H9 (cell line): ENCODE data around the gene RAB11FIP5. TPM values are rescaled to one million over a fixed set of nuclear protein-coding genes. Genes with fewer than 3 reads are reported as not detected.

Experiments
- DNase-seq: peaks from one replicate; pipeline ENCODE4 v3.0.0-alpha.2; 2017
- H2AFZ ChIP-seq: one replicate; pipeline ENCODE4 v1.6.1; 2013; ENCODE audit warnings: mild to moderate bottlenecking, low read length, control low read depth, moderate library complexity
- H2AK5ac ChIP-seq: 2 replicates; pipeline ENCODE4 v1.6.1; 2013; ENCODE audit warnings: low read length, control low read depth, mixed read lengths; ENCODE audit not compliant: insufficient read length
- H2BK120ac ChIP-seq: one replicate; pipeline ENCODE4 v1.6.1; 2013; ENCODE audit warnings: low read depth, mild to moderate bottlenecking, low read length, control low read depth, inconsistent platforms; ENCODE audit not compliant: poor library complexity, severe bottlenecking
- H2BK12ac ChIP-seq: 2 replicates; pipeline ENCODE4 v1.6.1; 2013; ENCODE audit warnings: low read length, control low read depth, mixed read lengths, low read depth; ENCODE audit not compliant: insufficient read length
- H2BK15ac ChIP-seq: 2 replicates; pipeline ENCODE4 v1.6.1; 2013; ENCODE audit warnings: low read depth, low read length, control low read depth
- H2BK20ac ChIP-seq: one replicate; pipeline ENCODE4 v1.6.1; 2013; ENCODE audit warnings: low read depth, mild to moderate bottlenecking, low read length, control low read depth, inconsistent platforms; ENCODE audit not compliant: poor library complexity, severe bottlenecking
- H2BK5ac ChIP-seq: 2 replicates; pipeline ENCODE4 v1.6.1; 2013; ENCODE audit warnings: low read length, control low read depth, mixed read lengths; ENCODE audit not compliant: insufficient read length
- H3K14ac ChIP-seq: 2 replicates; pipeline ENCODE4 v1.6.1; 2013; ENCODE audit warnings: low read length, control low read depth; ENCODE audit not compliant: insufficient read depth
- H3K18ac ChIP-seq: 2 replicates; pipeline ENCODE4 v1.6.1; 2013; ENCODE audit warnings: low read depth, mild to moderate bottlenecking, mixed read lengths, low read length, control low read depth; ENCODE audit not compliant: insufficient read length
- H3K23ac ChIP-seq: 2 replicates; pipeline ENCODE4 v1.6.1; 2013; ENCODE audit warnings: low read length, control low read depth, mixed read lengths, low read depth; ENCODE audit not compliant: insufficient read length
- H3K23me2 ChIP-seq: 2 replicates; pipeline ENCODE4 v1.6.1; 2013; ENCODE audit warnings: low read depth, mild to moderate bottlenecking, mixed read lengths, low read length, control low read depth; ENCODE audit not compliant: insufficient read length, poor library complexity, severe bottlenecking
- H3K27ac ChIP-seq: 2 replicates; pipeline ENCODE4 v1.5.1; 2013; ENCODE audit warnings: low read length, control low read depth, mixed read lengths, low read depth; ENCODE audit not compliant: insufficient read length
- H3K27me3 ChIP-seq: 2 replicates; pipeline ENCODE4 v1.6.1; 2013; ENCODE audit warnings: low read length, control low read depth, inconsistent platforms; ENCODE audit not compliant: insufficient read depth
- H3K4ac ChIP-seq: 2 replicates; pipeline ENCODE4 v1.6.1; 2013; ENCODE audit warnings: low read depth, mild to moderate bottlenecking, control low read depth, inconsistent platforms, low read length, moderate library complexity
- H3K4me1 ChIP-seq: 2 replicates; pipeline ENCODE4 v1.6.1; 2013; ENCODE audit warnings: low read length, control low read depth, inconsistent platforms; ENCODE audit not compliant: insufficient read depth
- H3K4me2 ChIP-seq: 2 replicates; pipeline ENCODE4 v1.6.1; 2013; ENCODE audit warnings: low read length, control low read depth, mixed read lengths; ENCODE audit not compliant: insufficient read length, insufficient read depth
- H3K56ac ChIP-seq: 2 replicates; pipeline ENCODE4 v1.6.1; 2013; ENCODE audit warnings: low read depth, mild to moderate bottlenecking, mixed read lengths, low read length, control low read depth; ENCODE audit not compliant: insufficient read length
- H3K79me1 ChIP-seq: 2 replicates; pipeline ENCODE4 v1.6.1; 2013; ENCODE audit warnings: low read depth, mild to moderate bottlenecking, moderate library complexity, low read length, control low read depth, inconsistent platforms; ENCODE audit not compliant: insufficient read depth, poor library complexity, severe bottlenecking
- H3K79me2 ChIP-seq: 2 replicates; pipeline ENCODE4 v1.6.1; 2013; ENCODE audit warnings: low read length, control low read depth, inconsistent platforms; ENCODE audit not compliant: insufficient read depth
- H3K9ac ChIP-seq: 2 replicates; pipeline ENCODE4 v1.6.1; 2013; ENCODE audit warnings: low read length, control low read depth, mixed read lengths; ENCODE audit not compliant: insufficient read length; ENCODE audit errors: extremely low read depth
- H3K9me3 ChIP-seq: one replicate; pipeline ENCODE4 v1.6.1; 2013; ENCODE audit warnings: low read depth, low read length, inconsistent platforms; ENCODE audit not compliant: control insufficient read depth
- H3T11ph ChIP-seq: one replicate; pipeline ENCODE4 v1.6.1; 2013; ENCODE audit warnings: mild to moderate bottlenecking, low read length, control low read depth, inconsistent platforms
- H4K20me1 ChIP-seq: one replicate; pipeline ENCODE4 v1.6.1; 2013; ENCODE audit not compliant: control insufficient read depth, insufficient read length, insufficient read depth
- H4K5ac ChIP-seq: 2 replicates; pipeline ENCODE4 v1.6.1; 2013; ENCODE audit warnings: low read depth, mild to moderate bottlenecking, mixed read lengths, low read length, control low read depth; ENCODE audit not compliant: insufficient read length
- H4K8ac ChIP-seq: replicated peaks from 2 replicates; pipeline ENCODE4 v1.6.1; 2013; ENCODE audit warnings: low read length, control low read depth, mixed read lengths, low read depth; ENCODE audit not compliant: insufficient read length
- H4K91ac ChIP-seq: 2 replicates; pipeline ENCODE4 v1.6.1; 2013; ENCODE audit warnings: low read depth, mild to moderate bottlenecking, moderate library complexity, mixed read lengths, low read length, control low read depth; ENCODE audit not compliant: insufficient read length
- H3K27ac Mint-ChIP-seq, 3 experiments: 2 replicates in 2 of 3; 3 replicates in 1 of 3; pipeline ENCODE4 v1.8.0; 2020 to 2021; ENCODE audit warnings: mixed read lengths in 3 of 3, mild to moderate bottlenecking in 1 of 3, moderate library complexity in 1 of 3
- H3K27me3 Mint-ChIP-seq: 2 replicates; pipeline ENCODE4 v1.8.0; 2021; ENCODE audit warnings: low read depth, mild to moderate bottlenecking, moderate library complexity, mixed read lengths
- H3K36me3 Mint-ChIP-seq, 3 experiments: 2 replicates in 2 of 3; 3 replicates in 1 of 3; pipeline ENCODE4 v1.8.0; 2020 to 2021; ENCODE audit warnings: low read depth in 3 of 3, mixed read lengths in 3 of 3; ENCODE audit not compliant: insufficient read depth in 1 of 3
- H3K4me1 Mint-ChIP-seq, 2 experiments: 2 replicates each; pipeline ENCODE4 v1.8.0; 2020; ENCODE audit warnings: mixed read lengths in 2 of 2
- H3K4me3 Mint-ChIP-seq, 2 experiments: 2 replicates in 1 of 2; 3 replicates in 1 of 2; pipeline ENCODE4 v1.8.0; 2020 to 2021; ENCODE audit warnings: mild to moderate bottlenecking in 2 of 2, mixed read lengths in 2 of 2, moderate library complexity in 1 of 2
- H3K9me3 Mint-ChIP-seq, 2 experiments: 2 replicates in 1 of 2; 3 replicates in 1 of 2; pipeline ENCODE4 v1.8.0; 2020; ENCODE audit warnings: mild to moderate bottlenecking in 2 of 2, mixed read lengths in 2 of 2, moderate library complexity in 1 of 2
- CTCF ChIP-seq: fragments of 200-600 bp; sonication (generic); conservative IDR thresholded peaks from 3 replicates; pipeline ENCODE4 v1.8.0; 2021; ENCODE audit warnings: antibody characterized with exemption, mild to moderate bottlenecking
- WGBS: extraction: QIAGEN DNeasy Blood & Tissue Kit; methylation state at CpG from one replicate; pipeline ENCODE4 v1.1.7; 2013; ENCODE audit warnings: missing lambda C conversion rate, low lambda C conversion rate, mixed read lengths; ENCODE audit not compliant: insufficient read length; ENCODE audit errors: extremely low coverage; 5-methylcytosine and 5-hydroxymethylcytosine counted together
- total RNA-seq: library from RNA; stranded (reverse); gene quantifications from 2 replicates; pipeline ENCODE4 v1.2.1, GENCODE V29; 2021

The RAB11FIP5 gene
- total RNA-seq, 1 experiment from 2014 or later, result 7.1 TPM

- Histone ChIP-seq H3K4me1 (peaks cover 3% of the 10 kb centered on the region; the same call in 1 of the 2 replicates), H3K23ac (no peak overlapping the region), H2BK12ac (no peak overlapping the region), H2AFZ (no peak overlapping the region), H3K4ac (no peak overlapping the region), H2BK5ac (no peak overlapping the region), H3K4me2 (no peak overlapping the region), H3K27me3 (no peaks in the 10 kb centered on the region), H2AK5ac (no peak overlapping the region), H2BK20ac (no peak overlapping the region), H3K27ac (no peak overlapping the region), H3K79me2 (no peaks in the 10 kb centered on the region; the same call in 1 of the 2 replicates), H3K23me2 (no peaks in the 10 kb centered on the region), H3K9ac (no peak overlapping the region), H2BK120ac (no peak overlapping the region), H3T11ph (no peak overlapping the region), H3K56ac (no peak overlapping the region), H4K91ac (no peak overlapping the region), H3K18ac (no peak overlapping the region), H4K8ac (no peak overlapping the region), H3K14ac (no peak overlapping the region), H4K5ac (no peak overlapping the region), H2BK15ac (no peak overlapping the region; the same call in 1 of the 2 replicates), H3K9me3 (no peaks in the 10 kb centered on the region), H4K20me1 (no peaks in the 10 kb centered on the region), H3K79me1 (no peaks in the 10 kb centered on the region)
- H3K36me3 Mint-ChIP-seq, result peaks cover 0 to 4% (median 0%) of the 10 kb centered on the region in 3 experiments; a peak in 3 of 7 replicates
- no CpG with 5 or more reads among the region's 4 CpGs for WGBS
- peaks cover 16 to 22% of the 10 kb centered on the region in 2 experiments for H3K4me1 Mint-ChIP-seq
- H3K27me3 Mint-ChIP-seq, result no peaks in the 10 kb centered on the region
- no peak overlapping the region; a peak in 1 of 7 replicates for H3K27ac Mint-ChIP-seq
- no peak for DNase-seq
- no peak for TF ChIP-seq CTCF
- no peak overlapping the region for H3K4me3 Mint-ChIP-seq
- H3K9me3 Mint-ChIP-seq, result no peaks in the 10 kb centered on the region
Observed at GRCh38 chr2:73100956-73101355, 11.8 kb downstream of the RAB11FIP5 start.
